ENCODE data around the gene CRYGB. TPM values are rescaled to one million over a fixed set of nuclear protein-coding genes. Genes with fewer than 3 reads are reported as not detected.
"Not testable (repeated sequence)": the region's sequence is repeated elsewhere in the genome, so short reads cannot be mapped to it uniquely, and the experiment has no call there.

Gene CRYGB
- total RNA-seq, 1 experiment from 2014 or later = not detected

DNA sequence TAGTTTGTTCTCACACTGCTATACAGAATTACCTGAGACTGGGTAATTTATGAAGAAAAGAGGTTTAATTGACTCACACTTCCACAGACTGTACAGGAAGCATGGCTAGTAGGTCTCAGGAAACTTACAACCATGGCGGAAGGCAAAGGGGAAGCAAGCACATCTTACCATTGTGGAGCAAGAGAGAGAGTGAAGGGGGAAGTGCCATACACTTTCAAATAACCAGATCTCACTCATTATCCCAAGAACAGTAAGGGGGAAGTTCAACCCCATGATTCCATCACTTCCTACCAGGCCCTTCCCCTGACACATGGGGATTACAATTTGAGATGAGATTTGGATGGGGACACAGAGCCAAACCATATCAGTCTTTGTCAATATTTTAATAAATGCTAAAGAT lies 5.0 kb upstream of the CRYGB start:
- no peak for DNase-seq (ENCODE audit: extremely low read depth, low read depth)

DNA sequence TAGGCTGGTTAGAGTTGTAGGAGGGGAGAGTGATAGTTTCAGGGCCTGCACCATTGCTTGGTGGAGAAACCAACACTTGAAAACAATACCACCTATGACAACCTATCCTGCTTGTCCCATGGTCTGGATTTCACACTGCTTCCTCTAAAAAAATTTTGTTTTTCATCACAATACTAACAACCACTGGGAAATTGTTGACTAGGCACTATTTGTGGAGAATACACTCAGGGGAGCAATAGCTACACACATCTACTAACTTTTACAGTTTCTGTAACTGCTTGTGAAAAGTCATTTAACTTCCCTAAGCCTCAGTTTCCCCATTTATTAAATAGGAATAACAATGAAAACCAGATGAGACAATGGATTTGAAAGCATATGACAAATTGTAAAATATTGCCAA lies 4.1 kb upstream of the CRYGB start:
- no peak for DNase-seq (ENCODE audit: extremely low read depth, low read depth)

DNA sequence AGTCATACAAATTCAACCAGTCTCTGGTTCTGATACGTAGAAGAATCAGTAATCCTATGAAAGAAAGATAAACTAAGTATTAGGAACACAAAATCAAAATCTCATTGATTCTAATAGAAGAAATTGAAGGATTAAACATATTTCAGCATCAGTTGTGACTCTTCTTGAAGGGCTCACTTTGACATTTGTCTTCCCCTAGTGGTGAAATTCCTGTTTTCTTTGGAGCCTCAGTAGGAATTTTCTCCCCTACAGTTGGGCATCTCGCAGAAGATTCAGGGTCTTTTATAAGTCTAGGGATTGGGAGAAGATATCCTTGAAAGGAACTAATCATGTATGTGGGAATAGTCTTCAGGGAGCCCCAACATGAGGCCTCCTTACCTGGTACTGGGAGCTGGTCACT lies 2.8 kb upstream of the CRYGB start:
- no peak for DNase-seq (ENCODE audit: extremely low read depth, low read depth)

DNA sequence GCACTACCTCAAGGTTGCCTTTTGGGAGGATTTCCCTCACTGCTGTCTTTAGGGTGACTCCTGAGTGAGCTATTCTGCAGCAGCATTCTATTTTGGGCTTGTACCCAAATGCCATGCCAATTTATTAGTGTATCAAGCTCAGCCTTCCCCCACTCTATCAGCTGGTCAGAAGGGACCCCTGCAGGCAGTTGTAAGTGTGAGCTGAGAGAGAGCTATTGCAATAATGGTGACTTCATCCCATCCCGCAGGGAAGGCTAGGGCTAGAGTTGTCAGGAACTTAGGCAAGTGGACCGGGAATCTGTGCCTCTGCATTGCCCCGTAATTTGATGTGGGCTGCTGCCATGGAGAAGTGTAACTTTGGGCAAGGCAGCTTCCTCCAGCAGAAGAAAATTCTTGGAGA lies 1.8 kb upstream of the CRYGB start:
- no peak for DNase-seq (ENCODE audit: extremely low read depth, low read depth)

DNA sequence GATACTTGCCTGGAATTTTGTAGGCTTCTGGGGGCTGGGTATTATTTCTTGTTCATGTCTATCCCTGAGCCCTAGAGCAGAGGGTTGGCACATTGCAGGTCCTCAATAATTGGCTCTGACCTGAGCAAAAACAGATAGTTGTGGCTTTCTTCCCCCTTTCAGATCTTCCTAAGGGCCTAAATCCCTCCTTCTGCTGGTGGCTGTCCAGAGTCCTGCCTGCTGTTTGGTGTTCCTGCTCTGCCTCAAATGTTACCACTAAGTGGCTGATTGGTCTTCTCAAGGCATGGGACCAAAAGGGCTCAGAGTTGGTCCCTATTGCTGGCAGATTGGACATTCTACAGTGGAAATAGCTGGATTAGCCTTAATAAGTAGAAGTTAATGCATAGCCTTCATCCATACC lies 1.1 kb upstream of the CRYGB start:
- no peak for DNase-seq (ENCODE audit: extremely low read depth, low read depth)

DNA sequence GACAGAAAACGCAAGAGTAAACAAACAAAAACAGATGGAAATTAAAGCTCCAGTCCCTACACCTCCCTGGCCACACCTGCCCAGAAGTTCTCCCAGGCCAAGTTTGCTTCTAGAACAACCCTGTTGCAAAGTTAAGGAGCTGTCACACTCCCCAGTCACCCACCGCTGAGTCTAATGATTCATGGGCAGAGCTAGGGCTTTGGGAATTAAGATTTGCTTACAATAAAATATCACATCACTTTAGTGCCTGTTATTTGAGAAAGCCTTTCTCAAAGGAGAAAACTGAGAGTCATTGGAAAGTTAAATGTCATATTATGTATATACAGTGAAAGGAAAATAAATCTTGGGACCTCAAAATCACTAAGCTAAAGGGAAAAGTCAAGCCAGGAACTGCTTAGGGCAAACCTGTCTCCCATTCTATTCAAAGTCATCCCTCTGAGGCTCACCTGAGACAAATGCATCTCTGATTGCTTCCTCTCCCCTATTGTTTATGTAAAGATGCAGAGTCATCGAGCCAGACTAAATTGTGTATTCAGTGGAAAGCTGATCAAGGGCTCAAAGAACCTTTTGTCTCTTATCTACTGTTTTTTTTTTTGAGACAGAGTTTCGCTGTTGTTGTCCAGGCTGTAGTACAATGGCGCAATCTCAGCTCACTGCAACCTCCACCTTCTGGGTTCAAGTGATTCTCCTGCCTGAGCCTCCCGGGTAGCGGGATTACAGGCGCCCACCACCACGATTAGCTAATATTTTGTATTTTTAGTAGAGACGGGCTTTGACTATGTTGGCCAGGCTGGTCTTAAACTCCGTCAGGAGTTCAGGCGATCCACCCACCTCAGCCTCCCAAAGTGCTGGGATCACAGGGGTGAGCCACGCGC lies 2.8 kb downstream of the CRYGB start:
- no peak for DNase-seq (ENCODE audit: extremely low read depth, low read depth)

DNA sequence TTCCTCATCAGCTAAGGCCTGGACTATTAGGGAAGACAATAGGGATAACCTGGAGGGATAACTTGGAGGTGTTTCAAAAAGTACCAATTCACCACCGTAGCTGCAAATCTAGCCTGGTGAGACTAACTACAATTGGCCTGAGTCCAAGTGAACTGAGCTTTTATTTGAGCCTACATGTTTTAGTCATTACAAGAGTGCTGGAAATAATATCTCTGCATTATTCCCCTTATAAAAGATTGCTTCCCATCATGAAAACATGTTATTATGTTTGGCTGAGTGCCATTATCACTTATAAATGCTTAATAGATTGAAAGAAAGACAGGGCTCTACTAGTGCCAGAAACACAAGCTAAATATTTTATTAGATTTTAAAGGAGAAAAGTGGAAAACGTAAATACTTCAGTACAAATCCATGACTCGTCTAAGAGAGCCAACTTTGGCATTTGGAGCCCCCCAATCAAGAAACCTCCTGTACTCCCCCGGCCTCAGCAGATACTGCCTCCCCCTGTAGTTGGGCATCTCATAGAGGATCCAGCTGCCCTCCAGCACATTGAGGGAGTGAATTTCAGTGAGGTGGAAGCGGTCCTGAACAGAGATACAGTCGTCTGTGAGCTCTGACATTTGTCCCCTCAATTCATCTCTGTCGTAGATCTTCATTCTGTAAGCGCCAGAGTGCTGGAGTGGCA lies 3.6 kb downstream of the CRYGB start:
- DNase-seq (ENCODE audit: extremely low read depth, low read depth) = no peak

DNA sequence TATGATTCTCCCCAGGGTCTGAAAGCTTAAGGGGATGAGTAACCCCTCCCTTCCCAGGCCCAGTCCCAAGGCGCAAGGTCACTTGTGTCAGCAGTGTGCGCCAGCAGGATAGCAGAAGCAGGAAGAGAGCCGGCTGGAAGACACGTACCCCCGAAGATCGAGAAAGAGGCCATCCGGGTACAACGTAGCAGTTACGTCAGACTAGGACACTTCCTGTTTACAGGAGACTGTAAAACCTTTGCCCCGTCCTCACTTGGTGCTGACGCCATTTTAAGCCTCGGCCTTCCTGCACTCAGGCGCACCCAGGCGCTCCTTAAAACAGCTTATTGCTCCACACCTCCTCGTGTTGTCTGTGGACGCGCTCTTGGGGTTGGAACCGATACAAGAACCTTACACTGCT lies 6.5 kb downstream of the CRYGB start:
- DNase-seq (ENCODE audit: extremely low read depth, low read depth) = no peak

DNA sequence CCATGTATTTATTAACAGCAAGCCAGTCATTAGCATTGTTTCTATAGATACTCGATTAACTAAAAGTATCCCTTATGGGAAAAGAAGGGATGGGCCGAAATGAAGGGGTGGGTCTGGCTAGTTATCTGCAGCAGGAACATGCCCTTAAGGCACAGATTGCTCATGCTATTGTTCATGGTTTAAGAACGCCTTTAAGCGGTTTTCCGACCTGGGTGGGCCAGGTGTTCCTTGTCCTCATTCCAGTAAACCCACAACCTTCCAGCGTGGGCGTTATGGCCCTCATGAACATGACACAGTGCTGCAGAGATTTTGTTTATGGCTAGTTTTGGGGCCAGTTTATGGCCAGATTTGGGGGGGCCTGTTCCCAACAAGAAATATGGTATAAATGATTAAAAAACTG lies 7.6 kb downstream of the CRYGB start:
- DNase-seq (ENCODE audit: extremely low read depth, low read depth) = not testable (repeated sequence)

DNA sequence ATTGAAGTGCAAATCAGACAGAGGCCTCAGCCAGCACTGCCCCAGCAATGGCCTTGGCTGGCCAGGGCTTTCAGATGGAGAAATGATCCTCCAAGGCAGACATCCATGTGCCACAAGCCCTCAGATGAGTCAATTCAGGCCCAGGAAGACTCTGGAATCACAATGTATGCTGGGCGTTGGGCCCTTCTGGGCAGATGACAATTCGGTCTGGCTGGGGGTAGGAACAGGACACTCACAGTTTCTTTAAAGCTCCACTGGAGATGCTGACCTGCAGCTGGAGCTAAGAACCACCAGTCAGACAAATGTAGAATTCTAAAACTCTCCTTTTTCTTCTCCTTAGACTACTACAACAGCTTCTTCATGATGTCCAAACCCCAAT lies 9.3 kb downstream of the CRYGB start:
- DNase-seq (ENCODE audit: extremely low read depth, low read depth) = no peak

DNA sequence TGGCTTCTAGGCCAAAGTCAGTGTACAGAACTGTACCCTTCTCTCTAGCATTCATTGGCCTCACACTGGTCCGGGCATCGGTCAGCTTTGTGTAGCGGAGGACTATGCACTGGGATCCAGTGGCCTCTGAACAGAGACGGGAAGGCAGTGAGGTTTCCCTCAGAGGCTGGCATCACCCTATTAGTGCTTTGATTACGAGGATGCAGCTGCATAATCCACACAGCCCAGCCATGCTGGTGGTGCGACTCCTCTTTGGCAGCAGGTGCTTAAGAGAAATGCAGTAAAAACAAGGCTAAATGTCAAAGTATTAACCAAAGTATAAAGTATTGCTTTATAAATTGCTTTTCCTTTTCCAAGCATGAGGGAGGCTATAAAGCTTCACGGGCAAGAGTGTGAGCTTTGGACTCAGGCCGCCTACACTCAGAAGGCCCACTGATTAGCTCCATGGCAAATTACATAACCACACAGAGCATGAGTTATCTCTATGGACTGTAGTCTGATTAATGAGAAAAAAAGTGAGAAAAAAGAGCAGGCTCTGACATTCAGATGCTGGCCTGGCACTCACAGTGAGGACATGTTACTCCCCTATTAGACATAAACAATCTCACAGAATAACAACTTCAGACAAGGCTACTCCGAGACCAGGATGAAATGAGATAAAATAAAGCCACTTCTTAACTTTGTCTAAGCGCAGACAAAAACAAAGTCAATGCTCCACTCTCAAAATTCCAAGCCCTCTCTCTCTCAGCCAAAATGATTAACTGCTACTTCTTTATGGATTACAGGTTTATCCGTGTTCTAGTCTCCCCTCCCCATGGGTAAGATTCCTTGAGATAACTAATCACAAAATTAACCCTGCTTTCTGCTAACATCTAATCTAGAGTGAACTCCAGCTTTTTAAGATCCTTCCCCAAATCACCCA lies 9.9 kb downstream of the CRYGB start:
- DNase-seq (ENCODE audit: extremely low read depth, low read depth) = no peak

DNA sequence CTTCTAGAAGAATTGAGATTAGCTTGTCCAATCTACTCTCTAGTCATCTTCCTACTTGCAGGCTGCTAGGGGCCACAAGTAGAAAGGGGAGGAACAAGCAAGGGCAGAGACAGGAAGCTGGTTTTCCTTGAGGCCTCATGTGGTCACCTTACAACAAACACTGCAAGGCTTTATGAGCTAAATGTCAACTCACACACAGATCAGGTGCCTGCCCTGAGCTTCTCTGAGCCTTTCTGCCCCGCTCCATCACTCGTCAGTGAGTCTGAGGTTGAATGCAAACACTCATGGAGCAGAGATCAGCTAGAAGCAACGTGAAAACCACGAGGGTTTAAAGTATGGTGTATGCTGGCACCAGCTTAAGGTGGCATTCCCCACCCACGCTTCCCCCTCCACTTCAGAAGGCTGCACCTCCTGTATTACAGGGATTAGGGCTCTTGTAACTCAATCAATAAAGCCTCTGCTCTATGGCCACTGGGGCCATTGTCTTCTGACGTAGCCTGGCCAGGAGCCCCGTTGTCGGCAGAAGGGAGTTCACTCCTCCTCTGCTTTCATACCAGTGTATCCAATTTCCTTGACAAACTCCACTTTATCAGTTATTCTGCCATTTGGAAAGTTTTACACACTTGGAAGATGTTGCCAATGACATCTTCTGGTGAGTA lies 10.9 kb downstream of the CRYGB start:
- no peak for DNase-seq (ENCODE audit: extremely low read depth, low read depth)

DNA sequence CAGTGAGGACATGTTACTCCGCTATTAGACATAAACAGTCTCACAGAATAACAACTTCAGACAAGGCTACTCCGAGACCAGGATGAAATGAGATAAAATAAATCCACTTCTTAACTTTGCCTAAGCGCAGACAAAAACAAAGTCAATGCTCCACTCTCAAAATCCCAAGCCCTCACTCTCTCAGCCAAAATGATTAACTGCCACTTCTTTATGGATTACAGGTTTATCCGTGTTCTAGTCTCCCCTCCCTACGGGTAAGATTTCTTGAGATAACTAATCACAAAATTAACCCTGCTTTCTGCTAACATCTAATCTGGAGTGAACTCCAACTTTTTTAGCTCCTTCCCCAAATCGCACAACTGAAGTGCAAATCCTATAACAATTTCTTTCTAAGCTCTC lies 15.2 kb downstream of the CRYGB start:
- no peak for DNase-seq (ENCODE audit: extremely low read depth, low read depth)

DNA sequence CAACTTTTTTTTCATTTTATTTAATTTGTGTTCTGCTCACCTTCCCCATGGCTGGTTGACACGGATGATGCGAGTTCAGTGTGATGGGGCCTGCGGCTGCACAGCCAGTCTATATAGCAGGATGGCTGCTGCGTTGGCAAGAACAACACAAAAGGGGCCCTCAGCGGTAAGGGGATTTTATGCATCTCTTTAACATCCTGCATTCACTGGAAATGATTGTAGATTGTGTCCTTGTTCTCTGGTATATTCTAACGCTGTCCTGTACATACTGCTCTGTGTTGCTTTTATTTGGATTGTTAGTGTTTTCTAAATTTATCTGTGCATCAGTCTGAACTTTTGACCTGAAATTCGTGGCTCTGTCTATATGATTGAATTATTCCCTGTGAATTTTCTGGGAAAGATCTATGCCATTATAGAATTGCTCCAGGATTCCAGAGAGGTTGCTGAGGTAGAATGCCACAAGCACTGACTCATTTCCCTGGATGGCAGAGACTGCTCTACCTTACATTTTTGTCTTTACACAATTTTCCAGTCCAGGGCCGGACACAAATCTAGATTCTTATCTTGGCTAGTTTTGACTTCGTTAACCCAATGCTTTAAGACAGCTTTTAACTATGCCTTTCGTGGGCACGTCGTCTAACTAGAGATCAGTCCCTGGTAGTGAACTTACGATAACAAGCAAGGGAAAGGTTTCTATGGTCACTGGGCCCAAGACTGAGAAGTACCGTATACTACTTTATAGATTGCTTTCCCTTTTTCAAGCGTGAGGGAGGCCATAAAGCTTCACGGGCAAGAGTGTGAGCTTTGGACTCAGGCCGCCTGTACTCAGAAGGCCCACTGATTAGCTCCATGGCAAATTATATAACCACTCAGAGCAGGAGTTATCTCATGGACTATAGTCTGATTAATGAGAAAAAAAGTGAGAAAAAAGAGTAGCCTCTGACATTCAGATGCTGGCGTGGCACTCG lies 15.9 kb downstream of the CRYGB start, which contains the start of gene CRYGC:
TSS of gene CRYGC (minus strand) at position 85 of the 968 bp plus-strand sequence. CDS start at position 49, 36 bp downstream.
- no peak for DNase-seq (ENCODE audit: extremely low read depth, low read depth)

DNA sequence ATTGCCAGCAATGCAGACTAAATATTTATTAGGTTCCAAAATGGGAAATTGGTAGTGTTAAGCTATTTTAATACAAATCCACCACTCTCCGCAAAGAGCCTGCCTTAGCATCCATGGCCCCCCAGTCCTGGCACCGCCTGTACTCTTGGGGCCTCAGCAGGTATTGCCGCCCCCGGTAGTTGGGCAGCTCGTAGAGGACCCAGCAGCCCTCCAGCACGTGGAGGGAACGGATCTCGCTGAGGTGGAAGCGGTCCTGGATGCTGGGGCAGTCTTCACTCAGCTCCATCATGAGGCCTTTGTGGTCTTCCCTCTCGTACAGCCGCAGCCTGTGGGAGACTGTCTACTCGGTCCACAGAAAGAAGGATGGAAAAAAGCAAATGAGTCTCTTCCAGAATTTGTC lies 17.8 kb downstream of the CRYGB start:
- no peak for DNase-seq (ENCODE audit: extremely low read depth, low read depth)

DNA sequence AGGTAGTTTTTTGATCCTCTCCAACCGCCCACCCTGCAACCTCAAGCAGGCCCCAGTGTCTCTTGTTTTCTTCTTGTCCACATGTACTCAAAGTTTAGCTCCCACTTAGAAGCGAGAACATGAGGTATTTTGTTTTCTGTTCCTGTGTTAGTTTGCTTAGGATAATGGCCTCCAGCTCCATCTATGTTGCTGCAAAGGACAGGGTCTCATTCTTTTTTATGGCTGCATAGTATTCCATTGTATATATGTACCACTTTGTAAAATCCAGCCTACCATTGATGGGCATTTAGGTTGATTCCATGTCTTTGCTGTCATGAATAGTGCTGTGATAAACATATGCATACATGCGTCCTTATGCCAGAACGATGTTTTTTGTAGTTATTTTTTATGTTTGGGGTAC lies 18.9 kb downstream of the CRYGB start:
- DNase-seq (ENCODE audit: extremely low read depth, low read depth) = no peak

DNA sequence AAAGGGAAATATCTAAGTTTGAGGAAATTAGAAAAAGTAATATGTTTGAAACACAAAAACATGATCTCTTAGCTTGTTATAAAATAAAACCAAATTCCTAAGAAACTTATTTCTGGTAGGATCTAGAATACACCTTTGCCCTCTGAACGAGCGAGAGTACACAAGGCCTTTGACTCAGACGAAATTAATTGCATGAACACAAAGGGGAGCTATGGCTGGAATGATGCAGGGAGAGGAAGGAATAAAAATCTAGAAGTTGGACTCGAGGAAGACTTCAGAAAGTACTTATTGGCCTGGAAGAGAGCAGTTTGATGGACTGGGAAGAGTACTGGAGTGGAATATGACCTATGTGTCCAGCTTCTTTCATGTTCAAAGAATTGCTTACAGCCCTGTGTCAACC lies 20.7 kb downstream of the CRYGB start:
- no peak for DNase-seq (ENCODE audit: extremely low read depth, low read depth)

DNA sequence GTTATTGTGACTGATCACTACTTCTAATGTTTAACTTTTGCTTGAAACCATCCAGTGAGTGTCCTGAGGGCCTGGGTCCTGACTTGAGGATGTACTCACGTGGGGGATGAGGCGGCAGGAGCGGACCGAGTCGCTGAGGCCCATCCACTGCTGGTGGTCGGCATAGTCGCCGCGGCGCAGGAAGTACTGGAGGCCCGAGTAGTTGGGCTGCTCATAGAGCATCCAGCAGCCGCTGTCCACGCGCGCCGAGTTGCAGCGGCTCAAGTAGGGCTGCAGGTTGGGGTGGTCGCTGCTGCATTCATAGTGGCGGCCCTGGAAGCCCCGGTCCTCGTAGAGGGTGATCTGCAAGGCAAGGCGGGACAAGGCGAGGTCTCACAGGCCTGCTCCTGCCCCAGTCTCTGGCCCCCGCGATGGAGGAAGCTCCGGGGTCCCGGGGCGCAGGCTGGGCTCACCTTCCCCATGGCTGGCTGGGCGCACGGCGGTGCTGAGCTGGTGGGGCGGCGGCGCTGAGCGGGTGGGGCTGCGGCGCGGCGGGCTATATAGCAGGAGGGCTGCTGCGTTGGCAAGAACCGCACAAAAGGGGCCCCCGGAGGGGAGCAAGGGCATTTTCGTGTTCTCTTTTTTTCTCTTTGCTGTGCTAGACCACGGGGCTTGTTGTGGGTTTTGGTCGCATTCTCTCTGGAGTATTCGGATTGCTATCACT lies 21.8 kb downstream of the CRYGB start, which contains the start of gene CRYGD:
TSS of gene CRYGD (minus strand) at position 512 of the 703 bp plus-strand sequence. CDS start at position 461, 51 bp downstream.
- not testable (repeated sequence) for DNase-seq (ENCODE audit: extremely low read depth, low read depth)

DNA sequence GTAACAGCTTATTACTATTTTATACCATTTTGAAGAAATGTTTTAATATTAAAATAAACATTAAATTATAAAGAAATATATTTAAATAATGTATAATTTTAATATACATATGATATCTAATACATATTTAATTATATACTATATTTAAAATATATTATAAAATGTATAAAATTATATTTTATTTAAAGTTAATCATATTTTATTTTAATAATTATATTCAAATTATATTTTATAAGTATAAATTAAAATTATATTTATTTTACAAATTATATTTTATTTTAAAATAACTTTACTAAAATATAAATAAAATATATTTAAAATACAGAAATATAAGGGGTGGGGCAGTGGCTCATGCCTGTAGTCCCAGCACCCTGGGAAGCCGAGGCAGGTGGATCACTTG lies 23.7 kb downstream of the CRYGB start:
- no peak for DNase-seq (ENCODE audit: extremely low read depth, low read depth)
